ENCODE measurements around the gene PIH1D2.
"Not testable (repeated sequence)": the region's sequence is repeated elsewhere in the genome, so short reads cannot be mapped to it uniquely, and the experiment has no call there.

Gene PIH1D2, protein sequence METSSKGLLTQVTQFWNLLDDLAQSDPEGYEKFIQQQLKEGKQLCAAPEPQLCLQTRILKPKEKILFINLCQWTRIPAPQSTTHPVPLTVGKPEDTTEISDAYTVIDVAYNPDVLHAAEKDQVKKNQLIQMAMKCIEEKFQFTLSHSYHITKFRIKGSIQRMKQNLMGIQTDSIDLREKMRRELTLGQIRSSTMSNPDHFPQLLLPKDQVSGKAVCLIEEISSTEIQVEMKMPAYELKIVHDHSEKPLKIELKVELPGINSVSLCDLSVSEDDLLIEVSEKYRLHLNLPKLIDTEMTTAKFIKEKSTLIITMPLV

GRCh38 chr11:112073941-112074811 is at the start of gene PIH1D2, which contains the start of gene NKAPD1:
Gene PIH1D2 (minus strand): TSS chr11:112074017. CDS start chr11:112073174, 843 bp downstream.
Gene NKAPD1 (plus strand): TSS chr11:112074299. CDS start chr11:112075575, 1,276 bp downstream.
- peak; percentile 79 for DNase-seq

GRCh38 chr11:112123129-112123528 is 49.3 kb upstream of the PIH1D2 start:
- no peak for DNase-seq

DNA sequence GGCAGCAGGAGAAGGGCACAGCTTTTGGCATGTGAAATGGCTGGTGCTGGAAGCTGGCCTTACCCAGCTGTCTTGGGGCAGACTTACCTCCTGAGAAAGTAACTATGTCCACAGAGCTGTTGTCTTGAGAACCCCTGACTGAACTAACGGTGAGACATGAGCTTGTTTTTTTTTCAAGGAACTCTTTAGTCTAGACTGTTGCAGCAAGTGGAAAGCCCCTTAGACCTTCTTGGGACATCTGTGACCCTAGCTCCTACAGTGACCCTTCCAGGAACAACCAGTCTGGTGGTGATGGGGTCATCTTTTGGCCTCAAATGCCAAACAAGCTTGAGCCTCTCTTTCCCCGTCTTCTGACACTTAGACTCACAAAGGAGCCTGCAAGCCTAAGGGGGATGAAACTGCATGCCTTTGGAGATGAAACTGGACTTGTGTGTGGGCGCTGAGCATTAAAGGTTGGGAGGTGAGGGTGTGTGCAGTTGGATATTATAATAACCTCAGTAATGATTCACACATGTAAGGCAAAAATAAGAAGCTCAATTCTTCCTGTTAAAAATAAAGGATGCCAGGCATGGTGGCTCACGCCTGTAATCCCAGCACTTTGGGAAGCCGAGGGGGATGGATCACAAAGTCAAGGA is 48.3 kb upstream of the PIH1D2 start:
- no peak for DNase-seq

DNA sequence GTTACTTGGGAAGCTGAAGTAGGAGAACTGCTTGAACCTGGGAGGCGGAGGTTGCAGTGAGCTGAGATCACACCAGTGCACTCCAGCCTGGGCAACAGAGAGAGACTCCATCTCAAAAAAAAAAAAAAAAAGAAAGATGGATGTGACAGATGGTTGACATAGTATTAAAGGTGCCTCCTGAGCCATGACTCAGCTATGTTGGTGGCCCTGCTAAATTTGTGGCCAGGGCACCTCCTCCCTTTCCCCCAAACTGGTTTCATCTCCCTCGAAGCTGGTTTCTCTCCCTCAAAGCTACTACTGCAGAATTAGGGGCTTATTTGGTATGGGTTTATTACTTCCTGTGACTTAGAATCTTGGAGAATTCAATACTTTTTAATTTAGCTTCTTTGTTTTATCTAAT is 44.4 kb upstream of the PIH1D2 start:
- no peak for DNase-seq

GRCh38 chr11:112115386-112115785 is 41.6 kb upstream of the PIH1D2 start:
- DNase-seq: no peak

GRCh38 chr11:112114460-112114859 is 40.6 kb upstream of the PIH1D2 start:
- no peak for DNase-seq

DNA sequence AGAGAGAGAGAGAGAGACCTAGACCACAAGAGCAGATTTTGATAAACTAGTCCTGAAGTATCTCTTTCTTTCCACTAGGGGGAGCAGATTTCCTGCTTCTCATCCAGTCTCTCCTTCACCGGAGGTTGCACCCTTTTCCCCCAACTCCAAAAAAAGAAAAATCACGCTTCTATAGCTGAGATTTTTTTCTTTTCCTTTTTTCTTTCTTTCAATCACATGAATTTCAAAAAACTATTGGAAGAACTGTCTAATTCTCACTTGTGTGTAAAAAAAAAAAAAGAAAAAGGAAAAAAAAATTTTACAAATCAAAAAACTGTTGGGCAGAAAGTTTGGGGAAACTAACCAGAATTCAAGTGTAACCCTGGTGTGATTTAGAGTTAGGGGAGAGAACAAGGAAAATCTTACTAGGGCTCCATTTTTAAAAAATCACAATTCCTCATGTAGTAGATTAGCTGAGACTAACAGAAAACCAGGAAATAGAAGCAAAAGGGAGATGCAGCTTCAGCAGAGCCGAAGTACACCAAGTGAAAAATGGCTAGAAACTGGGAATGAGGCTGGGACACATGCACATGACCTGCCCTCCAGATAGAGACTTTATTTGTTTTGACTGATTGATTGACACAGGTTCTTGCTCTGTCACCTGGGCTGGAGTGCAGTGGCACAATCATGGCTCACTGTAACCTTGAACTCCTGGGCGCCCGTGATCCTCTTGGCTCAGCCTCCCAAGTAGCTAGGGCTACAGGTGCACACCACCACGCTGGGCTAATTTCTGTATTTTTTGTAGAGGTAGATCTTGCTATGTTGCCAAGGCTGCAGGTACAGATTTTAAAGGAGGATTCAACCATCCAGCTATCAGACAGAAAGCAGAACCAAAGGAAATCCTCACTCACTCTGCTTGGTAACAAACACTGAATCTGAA is 40.0 kb upstream of the PIH1D2 start:
- DNase-seq: peak; percentile 22

DNA sequence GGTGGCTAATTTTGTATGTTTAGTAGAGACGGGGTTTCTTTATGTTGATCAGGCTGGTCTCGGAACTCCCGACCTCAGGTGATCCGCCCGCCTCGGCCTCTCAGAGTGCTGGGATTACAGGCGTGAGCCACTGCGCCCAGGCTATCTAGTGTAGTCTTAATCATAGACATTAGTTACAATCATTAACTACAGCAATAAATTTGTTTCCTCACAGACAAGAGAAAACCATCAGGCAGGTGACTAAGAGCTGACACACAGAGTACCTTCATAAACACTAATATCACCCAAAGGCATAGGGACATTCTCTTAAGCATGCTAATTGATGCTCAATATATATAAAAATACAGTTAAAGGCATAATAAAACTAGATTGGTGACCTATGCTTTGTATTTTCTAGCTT is 32.3 kb upstream of the PIH1D2 start:
- no peak for DNase-seq

GRCh38 chr11:112103446-112103845 is 29.6 kb upstream of the PIH1D2 start:
- DNase-seq: no peak

DNA sequence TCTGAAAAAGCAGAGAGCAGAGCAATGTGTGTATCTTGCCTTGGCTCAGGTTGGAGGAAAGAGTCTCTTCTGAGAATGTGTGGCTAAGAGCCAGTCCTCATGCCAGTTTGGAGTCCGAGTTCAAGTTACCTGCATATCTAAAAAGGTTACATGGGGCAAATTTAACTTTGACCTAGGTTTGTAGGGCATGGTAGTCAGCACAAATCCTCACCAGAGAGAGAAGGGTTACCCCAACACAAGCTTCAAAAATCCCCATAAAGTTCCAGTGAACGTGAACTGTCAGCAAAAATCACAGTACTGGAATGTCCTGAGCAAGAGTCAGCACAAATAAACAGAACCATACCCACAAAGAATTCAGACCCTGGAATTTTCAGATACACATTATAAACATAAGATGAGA is 26.6 kb upstream of the PIH1D2 start:
- DNase-seq: no peak

- DNase-seq: no peak
Measured at GRCh38 chr11:112097734-112098528, 24.1 kb upstream of the PIH1D2 start.

- DNase-seq: no peak
Measured at GRCh38 chr11:112096194-112096593, 22.4 kb upstream of the PIH1D2 start.

GRCh38 chr11:112095302-112095701 is 21.5 kb upstream of the PIH1D2 start:
- DNase-seq: not testable (repeated sequence)

GRCh38 chr11:112087212-112087611 is 13.4 kb upstream of the PIH1D2 start:
- no peak for DNase-seq

- peak; percentile 96 for DNase-seq
Measured at GRCh38 chr11:112086422-112087191, 12.8 kb upstream of the PIH1D2 start, which contains the start of the genes SDHD and TIMM8B. Gene SDHD (plus strand): TSS chr11:112086873. CDS start chr11:112086908, 35 bp downstream. Gene TIMM8B (minus strand): TSS chr11:112086756. CDS start chr11:112086723, 33 bp downstream.

DNA sequence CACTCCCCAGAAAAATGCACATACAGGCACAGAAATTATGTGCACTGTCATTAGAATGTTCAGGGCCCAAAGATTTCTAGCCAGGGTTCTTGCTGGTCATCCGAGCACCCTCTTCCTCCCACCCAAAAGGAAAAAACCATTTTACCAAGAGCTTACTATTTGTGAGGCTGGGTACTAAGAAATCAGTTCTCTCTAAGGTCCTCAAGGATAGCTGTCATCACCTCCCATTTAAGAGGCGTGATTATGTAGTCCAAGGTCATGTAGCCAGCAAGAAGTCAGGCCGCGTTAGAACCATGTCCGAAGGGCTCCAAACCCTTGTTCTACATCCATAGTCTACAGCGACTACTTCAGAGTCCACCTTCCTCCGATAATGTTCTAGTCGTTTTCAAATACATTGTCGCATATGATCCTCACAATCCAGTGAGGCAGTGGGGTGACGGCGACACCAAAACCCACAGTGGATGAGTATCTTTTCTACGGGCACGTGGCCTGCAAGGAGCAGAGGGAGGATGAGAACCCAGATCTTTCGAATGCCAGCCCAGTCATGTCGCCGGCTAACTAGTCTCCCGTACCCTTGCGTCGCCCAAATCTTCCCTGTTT is 12.1 kb upstream of the PIH1D2 start:
- DNase-seq: no peak

- no peak for DNase-seq
Measured at GRCh38 chr11:112082729-112083128, 8.9 kb upstream of the PIH1D2 start.

DNA sequence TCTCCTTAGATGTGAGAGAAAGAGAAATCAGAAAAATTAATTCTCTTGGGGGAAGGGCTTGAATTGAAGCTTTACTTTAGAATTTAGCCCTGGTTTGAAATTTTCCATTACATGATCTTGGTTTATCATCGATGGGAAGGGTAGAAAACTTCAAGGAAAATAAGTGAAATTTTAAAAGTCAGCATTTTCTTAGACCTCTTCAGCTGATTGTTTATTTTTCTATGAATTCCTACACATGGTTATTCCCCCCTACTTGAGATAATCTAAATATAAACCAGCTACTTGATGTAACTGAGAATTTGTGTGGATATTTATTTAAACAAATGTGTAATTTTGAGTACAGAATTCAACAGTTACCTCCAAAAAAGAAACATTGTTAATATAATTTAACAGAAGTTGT is 10.9 kb downstream of the PIH1D2 start:
- no peak for DNase-seq

DNA sequence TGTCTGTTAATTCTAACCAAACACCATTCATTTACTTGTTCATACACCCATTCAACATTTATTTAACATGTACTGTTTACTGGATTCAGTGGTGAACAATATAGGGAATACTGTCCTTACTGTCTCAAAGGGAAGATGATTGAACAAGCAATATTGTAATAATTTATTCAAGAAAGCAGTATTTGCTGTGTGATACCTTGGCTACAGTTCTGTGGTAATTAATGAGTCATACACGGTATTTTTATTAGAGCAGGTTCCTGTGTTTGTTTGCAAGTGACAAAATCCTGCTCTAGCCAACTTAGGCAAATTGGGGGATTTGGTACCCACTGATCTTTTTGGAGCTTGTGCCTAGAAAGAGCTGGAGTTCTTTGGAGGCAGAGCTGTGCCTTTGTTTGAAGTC is 15.7 kb downstream of the PIH1D2 start:
- no peak for DNase-seq

DNA sequence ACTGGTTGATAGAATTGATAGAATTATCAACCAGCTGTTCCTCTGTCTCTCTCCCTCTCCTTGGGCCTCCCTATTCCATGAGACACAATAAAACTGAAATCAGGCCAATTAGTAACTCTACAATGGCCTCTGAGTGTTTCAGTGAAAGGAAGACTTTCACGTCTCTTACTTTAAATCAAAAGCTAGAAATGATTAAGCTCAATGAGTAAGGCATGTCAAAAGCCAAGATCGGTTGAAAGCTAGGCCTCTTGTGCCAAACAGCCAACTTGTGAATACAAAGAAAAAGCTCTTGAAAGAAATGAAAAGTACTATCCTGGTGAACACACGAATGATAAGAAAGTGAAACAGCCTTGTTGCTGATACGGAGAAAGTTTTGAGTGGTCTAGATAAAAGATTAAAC is 16.6 kb downstream of the PIH1D2 start:
- DNase-seq: no peak

Measured in NCI-H2227 treated with DMSO at 0.1 percent for 48 hours (cell line).